ENCODE results near the gene FGF12.

The FGF12 gene

DNA sequence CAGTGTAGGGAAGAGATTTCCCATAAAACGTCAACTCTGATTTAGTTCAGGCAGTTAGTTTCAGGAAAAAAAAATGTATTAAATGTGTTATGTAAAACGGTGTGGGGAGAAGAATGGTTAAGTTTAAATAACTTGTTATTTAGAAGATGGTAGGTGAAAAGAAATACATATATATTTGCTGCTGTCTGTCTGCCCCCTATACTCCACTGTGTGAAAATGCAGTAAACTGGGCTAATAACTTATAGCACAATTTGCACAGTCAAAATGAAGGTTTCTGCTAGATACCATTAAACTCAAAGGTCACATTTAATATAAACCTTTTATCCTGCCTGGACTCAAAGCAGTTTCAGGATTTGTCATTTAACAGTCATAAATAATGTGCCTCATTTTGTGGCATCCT lies 515.0 kb downstream of the FGF12 start:
- no peak overlapping the region for H3K27ac ChIP-seq
- TF ChIP-seq ZFX (IDR thresholded peaks at IDR 0.05; ENCODE audit: borderline replicate concordance), result no peak
- TF ChIP-seq, protein P1, sequence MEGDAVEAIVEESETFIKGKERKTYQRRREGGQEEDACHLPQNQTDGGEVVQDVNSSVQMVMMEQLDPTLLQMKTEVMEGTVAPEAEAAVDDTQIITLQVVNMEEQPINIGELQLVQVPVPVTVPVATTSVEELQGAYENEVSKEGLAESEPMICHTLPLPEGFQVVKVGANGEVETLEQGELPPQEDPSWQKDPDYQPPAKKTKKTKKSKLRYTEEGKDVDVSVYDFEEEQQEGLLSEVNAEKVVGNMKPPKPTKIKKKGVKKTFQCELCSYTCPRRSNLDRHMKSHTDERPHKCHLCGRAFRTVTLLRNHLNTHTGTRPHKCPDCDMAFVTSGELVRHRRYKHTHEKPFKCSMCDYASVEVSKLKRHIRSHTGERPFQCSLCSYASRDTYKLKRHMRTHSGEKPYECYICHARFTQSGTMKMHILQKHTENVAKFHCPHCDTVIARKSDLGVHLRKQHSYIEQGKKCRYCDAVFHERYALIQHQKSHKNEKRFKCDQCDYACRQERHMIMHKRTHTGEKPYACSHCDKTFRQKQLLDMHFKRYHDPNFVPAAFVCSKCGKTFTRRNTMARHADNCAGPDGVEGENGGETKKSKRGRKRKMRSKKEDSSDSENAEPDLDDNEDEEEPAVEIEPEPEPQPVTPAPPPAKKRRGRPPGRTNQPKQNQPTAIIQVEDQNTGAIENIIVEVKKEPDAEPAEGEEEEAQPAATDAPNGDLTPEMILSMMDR (IDR thresholded peaks at IDR 0.05), result no peak

- no peak overlapping the region for H3K27ac ChIP-seq
- TF ChIP-seq ZFX (IDR thresholded peaks at IDR 0.05; ENCODE audit: borderline replicate concordance), result no peak
- TF ChIP-seq, protein P1 (IDR thresholded peaks at IDR 0.05), result no peak
These were observed 519.7 kb downstream of the FGF12 start for GRCh38 chr3:192207651-192208050.

GRCh38 chr3:192207239-192207638 lies 520.1 kb downstream of the FGF12 start:
- TF ChIP-seq, protein P1 (IDR thresholded peaks at IDR 0.05), result no peak
- TF ChIP-seq ZFX (IDR thresholded peaks at IDR 0.05; ENCODE audit: borderline replicate concordance), result no peak
- H3K27ac ChIP-seq, result no peak overlapping the region

- H3K27ac ChIP-seq, result no peak overlapping the region
- TF ChIP-seq, protein P1 (IDR thresholded peaks at IDR 0.05), result no peak
- TF ChIP-seq ZFX (IDR thresholded peaks at IDR 0.05; ENCODE audit: borderline replicate concordance), result no peak
These were observed 533.3 kb downstream of the FGF12 start for GRCh38 chr3:192194085-192194484.

- TF ChIP-seq, protein P1 (IDR thresholded peaks at IDR 0.05), result peak; percentile 88
- TF ChIP-seq ZFX (IDR thresholded peaks at IDR 0.05; ENCODE audit: borderline replicate concordance), result no peak
These were observed 539.0 kb downstream of the FGF12 start for GRCh38 chr3:192188218-192188835.

GRCh38 chr3:192187485-192188051 lies 539.8 kb downstream of the FGF12 start:
- TF ChIP-seq, protein P1 (IDR thresholded peaks at IDR 0.05), result no peak
- no peak for TF ChIP-seq ZFX (IDR thresholded peaks at IDR 0.05; ENCODE audit: borderline replicate concordance)
- H3K27ac ChIP-seq, result no peak overlapping the region

More at GRCh38 chr3:192188218-192188835, 539.0 kb downstream of the FGF12 start:
- H3K27ac ChIP-seq, result no peak overlapping the region

- TF ChIP-seq, protein P1 (IDR thresholded peaks at IDR 0.05), result no peak
- TF ChIP-seq ZFX (IDR thresholded peaks at IDR 0.05; ENCODE audit: borderline replicate concordance), result no peak
- H3K27ac ChIP-seq, result no peak overlapping the region
These were observed 540.8 kb downstream of the FGF12 start for GRCh38 chr3:192186498-192186897.
